Endothelial cell (in vitro differentiated cells): ENCODE data around the gene ZMIZ1. TPM values are rescaled to one million over a fixed set of nuclear protein-coding genes. Genes with fewer than 3 reads are reported as not detected.

Experiments used
- DNase-seq: peaks from one replicate; pipeline ENCODE4 v3.0.0; 2021; ENCODE audit warnings: low spot score
- H3K27ac Mint-ChIP-seq: one replicate; pipeline ENCODE4 v1.8.0; 2021; ENCODE audit warnings: mixed read lengths, inconsistent platforms; ENCODE audit not compliant: unreplicated experiment
- H3K27me3 Mint-ChIP-seq: one replicate; pipeline ENCODE4 v1.8.0; 2021; ENCODE audit warnings: mild to moderate bottlenecking, moderate library complexity, mixed read lengths, inconsistent platforms; ENCODE audit not compliant: unreplicated experiment
- H3K36me3 Mint-ChIP-seq: one replicate; pipeline ENCODE4 v1.8.0; 2021; ENCODE audit warnings: mild to moderate bottlenecking, low read depth, mixed read lengths, inconsistent platforms; ENCODE audit not compliant: unreplicated experiment
- H3K4me1 Mint-ChIP-seq: one replicate; pipeline ENCODE4 v1.8.0; 2021; ENCODE audit warnings: mild to moderate bottlenecking, mixed read lengths, inconsistent platforms; ENCODE audit not compliant: unreplicated experiment
- H3K4me3 Mint-ChIP-seq: one replicate; pipeline ENCODE4 v1.8.0; 2021; ENCODE audit warnings: mild to moderate bottlenecking, mixed read lengths, inconsistent platforms; ENCODE audit not compliant: unreplicated experiment
- H3K9me3 Mint-ChIP-seq: one replicate; pipeline ENCODE4 v1.8.0; 2021; ENCODE audit warnings: mixed read lengths, inconsistent platforms; ENCODE audit not compliant: unreplicated experiment
- CTCF ChIP-seq: fragments of 200-600 bp; sonication (generic); IDR thresholded peaks from one replicate; pipeline ENCODE4 v1.5.0; 2021; ENCODE audit warnings: antibody characterized with exemption; ENCODE audit not compliant: unreplicated experiment
- total RNA-seq: library from RNA; stranded (reverse); fragmentation: NEBNext Ultra II Directional; extraction: Animal tissue kit (Norgen Biotek cat#: 25700); gene quantifications from one replicate; pipeline ENCODE4 v1.2.1, GENCODE V29; 2021; ENCODE audit not compliant: unreplicated experiment

Gene ZMIZ1
- total RNA-seq, 1 donor from 2014 or later: 102 TPM

GRCh38 chr10:79158402-79159097, 89.8 kb downstream of the ZMIZ1 start:
- Mint-ChIP-seq H3K4me1 (peaks cover 25% of the 10 kb centered on the region), H3K27me3 (peaks cover 15% of the 10 kb centered on the region), H3K36me3 (peaks cover 7% of the 10 kb centered on the region), H3K9me3 (no peaks in the 10 kb centered on the region), H3K27ac (peak overlapping the region; percentile 52), H3K4me3 (no peak overlapping the region)
- DNase-seq: no peak
- TF ChIP-seq CTCF: no peak

GRCh38 chr10:79159141-79159651, 90.4 kb downstream of the ZMIZ1 start:
- Mint-ChIP-seq H3K4me1 (peaks cover 25% of the 10 kb centered on the region), H3K27ac (no peak overlapping the region), H3K27me3 (peaks cover 17% of the 10 kb centered on the region), H3K36me3 (peaks cover 10% of the 10 kb centered on the region), H3K9me3 (no peaks in the 10 kb centered on the region), H3K4me3 (no peak overlapping the region)
- DNase-seq: no peak
- TF ChIP-seq CTCF: no peak

DNA sequence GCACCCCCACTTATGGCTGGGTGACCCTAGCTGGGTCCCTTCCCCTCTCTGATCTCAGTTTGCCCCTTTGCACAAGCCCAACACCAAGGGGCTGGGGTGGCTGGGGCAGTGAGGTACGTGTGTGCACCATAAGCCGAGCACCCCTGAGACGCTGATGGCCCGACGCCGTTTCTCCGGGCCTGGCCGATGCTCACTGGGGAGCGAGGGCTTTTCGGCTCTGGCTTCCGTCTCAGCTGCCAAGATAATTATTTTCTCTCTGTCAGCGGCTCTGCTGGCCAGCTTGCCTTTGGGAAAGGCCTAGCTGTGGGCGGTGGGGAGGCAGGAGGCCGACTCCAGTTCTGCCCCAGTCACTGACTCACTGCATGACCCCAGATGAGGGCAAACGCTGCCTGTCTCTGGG, 91.0 kb downstream of the ZMIZ1 start:
- no peak for DNase-seq
- no peaks in the 10 kb centered on the region for H3K9me3 Mint-ChIP-seq
- no peak overlapping the region for H3K4me3 Mint-ChIP-seq
- peaks cover 20% of the 10 kb centered on the region for H3K4me1 Mint-ChIP-seq
- H3K36me3 Mint-ChIP-seq: peaks cover 15% of the 10 kb centered on the region
- peak overlapping the region; percentile 30 for H3K27ac Mint-ChIP-seq
- no peak for TF ChIP-seq CTCF
- peaks cover 20% of the 10 kb centered on the region for H3K27me3 Mint-ChIP-seq

DNA sequence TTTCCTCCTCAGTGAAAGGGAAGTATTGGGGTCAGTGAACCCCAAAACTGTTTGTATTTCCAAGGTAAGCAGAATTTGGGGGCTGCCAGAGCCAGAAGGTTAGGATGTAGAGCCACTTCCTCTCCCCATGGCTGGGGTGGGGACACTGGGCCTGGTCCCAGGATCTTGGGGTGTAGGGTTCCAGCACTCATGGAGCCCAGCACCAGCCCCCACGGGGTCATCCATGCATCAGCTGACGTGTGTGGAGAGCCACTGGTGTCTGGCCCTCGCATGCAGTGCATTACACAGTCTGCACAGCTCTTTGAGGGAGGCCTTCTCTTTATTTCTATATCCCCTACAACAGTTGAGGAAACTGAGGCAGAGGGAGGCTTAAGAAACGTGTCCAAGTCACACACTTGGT, 91.4 kb downstream of the ZMIZ1 start:
- peaks cover 20% of the 10 kb centered on the region for H3K27me3 Mint-ChIP-seq
- peak overlapping the region; percentile 30 for H3K27ac Mint-ChIP-seq
- H3K36me3 Mint-ChIP-seq: peaks cover 15% of the 10 kb centered on the region
- no peak overlapping the region for H3K4me3 Mint-ChIP-seq
- no peak for TF ChIP-seq CTCF
- peaks cover 16% of the 10 kb centered on the region for H3K4me1 Mint-ChIP-seq
- no peak for DNase-seq
- H3K9me3 Mint-ChIP-seq: no peaks in the 10 kb centered on the region

DNA sequence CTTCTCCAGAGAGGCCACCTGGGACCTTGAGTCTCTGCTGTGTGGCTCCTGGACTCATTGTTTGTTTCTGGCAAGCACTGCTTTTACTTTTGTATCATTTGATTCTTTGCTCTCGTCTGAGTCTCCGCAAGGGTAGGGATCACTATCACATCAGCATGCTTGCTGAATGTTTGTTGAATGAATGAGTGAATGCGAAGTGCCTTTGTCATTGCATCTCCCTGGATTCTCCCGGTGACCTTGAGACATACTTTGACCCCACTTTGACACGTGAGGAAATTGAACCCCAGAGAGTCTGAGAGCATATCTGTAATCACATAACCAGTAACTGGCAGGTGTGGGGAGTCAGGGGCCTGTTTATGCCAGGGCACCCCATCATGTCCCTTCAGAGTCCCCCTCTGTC, 92.8 kb downstream of the ZMIZ1 start:
- no peaks in the 10 kb centered on the region for H3K9me3 Mint-ChIP-seq
- H3K4me3 Mint-ChIP-seq: no peak overlapping the region
- peak overlapping the region; percentile 55 for H3K27ac Mint-ChIP-seq
- TF ChIP-seq CTCF: no peak
- peaks cover 20% of the 10 kb centered on the region for H3K36me3 Mint-ChIP-seq
- peaks cover 20% of the 10 kb centered on the region for H3K27me3 Mint-ChIP-seq
- H3K4me1 Mint-ChIP-seq: peaks cover 7% of the 10 kb centered on the region
- DNase-seq: no peak
